ENCODE data around the gene FBXL2. TPM values are rescaled to one million over a fixed set of nuclear protein-coding genes. Genes with fewer than 3 reads are reported as not detected.

FBXL2 gene
- total RNA-seq, 1 donor from 2014 or later, result 0.07 TPM

DNA sequence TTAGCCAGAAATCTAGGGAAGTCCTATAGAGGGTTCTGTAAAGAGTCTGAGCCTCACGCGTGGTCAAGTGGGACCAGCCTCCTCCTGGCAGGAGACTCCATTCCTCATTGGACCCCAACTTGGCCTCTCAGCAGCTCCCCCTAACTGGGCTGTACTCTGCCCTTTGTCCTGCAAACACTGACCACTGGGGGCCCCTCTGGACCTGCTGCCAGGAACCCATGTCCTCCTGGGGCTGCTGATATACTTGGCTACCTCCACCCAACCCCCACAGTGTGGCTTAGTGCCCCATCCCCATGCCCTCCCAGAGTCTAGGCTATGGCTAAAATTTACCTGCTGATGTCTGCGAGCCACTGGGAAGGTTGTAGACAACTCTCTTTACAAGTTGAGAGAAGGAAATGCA, 100.2 kb downstream of the FBXL2 start:
- H3K36me3 Mint-ChIP-seq (ENCODE audit: low read depth), result no peaks in the 10 kb centered on the region
- no peak for DNase-seq (ENCODE audit: low spot score)
- H3K27ac Mint-ChIP-seq, result no peak overlapping the region
- no peaks in the 10 kb centered on the region for H3K27me3 Mint-ChIP-seq (ENCODE audit: low read depth)
- H3K9me3 Mint-ChIP-seq, result no peaks in the 10 kb centered on the region
- peaks cover 6% of the 10 kb centered on the region for H3K4me1 Mint-ChIP-seq (ENCODE audit: low read depth)
- intact Hi-C loops (cut with micrococcal nuclease), result no loop called here
- H3K4me3 Mint-ChIP-seq (ENCODE audit: low read depth), result no peak overlapping the region

DNA sequence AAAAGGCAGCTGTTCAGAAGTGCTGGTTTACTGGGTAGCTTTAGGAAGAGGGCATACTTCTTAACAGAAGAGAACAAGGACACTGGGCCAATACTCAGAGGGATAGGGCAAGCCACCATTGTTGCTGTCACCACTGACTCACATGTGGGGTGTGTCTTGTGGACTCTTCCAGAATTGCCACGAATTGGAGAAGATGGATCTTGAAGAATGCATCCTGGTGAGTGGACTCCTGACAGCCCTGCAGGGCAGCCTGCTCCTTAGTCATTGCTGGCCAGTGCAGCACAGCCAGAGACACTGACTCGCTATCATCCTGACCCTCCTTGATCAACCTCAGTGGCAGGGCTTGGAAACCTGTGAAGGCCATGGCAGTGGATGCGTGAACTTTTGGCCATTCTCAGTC, 100.7 kb downstream of the FBXL2 start:
- Mint-ChIP-seq H3K27me3 (ENCODE audit: low read depth) (no peaks in the 10 kb centered on the region), H3K27ac (no peak overlapping the region), H3K4me1 (ENCODE audit: low read depth) (peaks cover 2% of the 10 kb centered on the region), H3K36me3 (ENCODE audit: low read depth) (no peaks in the 10 kb centered on the region), H3K9me3 (no peaks in the 10 kb centered on the region), H3K4me3 (ENCODE audit: low read depth) (no peak overlapping the region)
- intact Hi-C loops (cut with micrococcal nuclease), result no loop called here
- DNase-seq (ENCODE audit: low spot score), result no peak

- Mint-ChIP-seq H3K4me1 (ENCODE audit: low read depth) (peaks cover 9% of the 10 kb centered on the region), H3K36me3 (ENCODE audit: low read depth) (peaks cover 8% of the 10 kb centered on the region), H3K27ac (no peak overlapping the region), H3K9me3 (no peaks in the 10 kb centered on the region), H3K27me3 (ENCODE audit: low read depth) (no peaks in the 10 kb centered on the region), H3K4me3 (ENCODE audit: low read depth) (no peak overlapping the region)
- intact Hi-C loops (cut with micrococcal nuclease), result no loop called here
- no peak for DNase-seq (ENCODE audit: low spot score)
These were observed 103.4 kb downstream of the FBXL2 start for GRCh38 chr3:33380653-33381052.

- H3K36me3 Mint-ChIP-seq (ENCODE audit: low read depth), result peaks cover 21% of the 10 kb centered on the region
- intact Hi-C loops (cut with micrococcal nuclease), result no loop called here
- H3K9me3 Mint-ChIP-seq, result no peaks in the 10 kb centered on the region
- no peaks in the 10 kb centered on the region for H3K27me3 Mint-ChIP-seq (ENCODE audit: low read depth)
- no peak overlapping the region for H3K27ac Mint-ChIP-seq
- DNase-seq (ENCODE audit: low spot score), result no peak
- H3K4me1 Mint-ChIP-seq (ENCODE audit: low read depth), result peaks cover 18% of the 10 kb centered on the region
- no peak overlapping the region for H3K4me3 Mint-ChIP-seq (ENCODE audit: low read depth)
These were observed 106.7 kb downstream of the FBXL2 start for GRCh38 chr3:33383951-33384350.

DNA sequence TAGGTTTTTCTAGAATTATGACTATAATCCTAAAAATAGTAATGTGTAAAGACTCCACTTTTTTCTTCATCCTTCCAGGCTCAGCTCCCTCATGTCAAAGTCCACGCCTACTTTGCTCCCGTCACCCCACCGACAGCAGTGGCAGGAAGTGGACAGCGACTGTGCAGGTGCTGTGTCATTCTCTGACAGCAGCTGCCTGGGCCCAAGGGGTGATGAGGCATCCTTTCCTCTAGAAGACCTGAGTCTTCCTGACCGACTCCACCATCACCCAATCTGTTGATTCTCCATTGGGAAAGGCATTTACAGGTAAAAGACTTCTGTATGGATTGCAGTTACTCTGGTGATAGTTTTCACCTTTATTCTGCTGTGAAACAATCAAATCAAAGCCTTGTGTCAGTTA, 108.2 kb downstream of the FBXL2 start:
- peak overlapping the region; percentile 38 for H3K27ac Mint-ChIP-seq
- H3K4me3 Mint-ChIP-seq (ENCODE audit: low read depth), result no peak overlapping the region
- H3K4me1 Mint-ChIP-seq (ENCODE audit: low read depth), result peaks cover 18% of the 10 kb centered on the region
- DNase-seq (ENCODE audit: low spot score), result peak; percentile 35
- H3K9me3 Mint-ChIP-seq, result no peaks in the 10 kb centered on the region
- intact Hi-C loops (cut with micrococcal nuclease), result no loop called here
- no peaks in the 10 kb centered on the region for H3K27me3 Mint-ChIP-seq (ENCODE audit: low read depth)
- H3K36me3 Mint-ChIP-seq (ENCODE audit: low read depth), result peaks cover 33% of the 10 kb centered on the region

GRCh38 chr3:33386631-33387030, 109.4 kb downstream of the FBXL2 start:
- H3K36me3 Mint-ChIP-seq (ENCODE audit: low read depth), result peaks cover 45% of the 10 kb centered on the region
- H3K27ac Mint-ChIP-seq, result peak overlapping the region; percentile 26
- no peaks in the 10 kb centered on the region for H3K27me3 Mint-ChIP-seq (ENCODE audit: low read depth)
- H3K4me1 Mint-ChIP-seq (ENCODE audit: low read depth), result peaks cover 23% of the 10 kb centered on the region
- intact Hi-C loops (cut with micrococcal nuclease), result no loop called here
- no peak overlapping the region for H3K4me3 Mint-ChIP-seq (ENCODE audit: low read depth)
- H3K9me3 Mint-ChIP-seq, result no peaks in the 10 kb centered on the region
- DNase-seq (ENCODE audit: low spot score), result no peak

DNA sequence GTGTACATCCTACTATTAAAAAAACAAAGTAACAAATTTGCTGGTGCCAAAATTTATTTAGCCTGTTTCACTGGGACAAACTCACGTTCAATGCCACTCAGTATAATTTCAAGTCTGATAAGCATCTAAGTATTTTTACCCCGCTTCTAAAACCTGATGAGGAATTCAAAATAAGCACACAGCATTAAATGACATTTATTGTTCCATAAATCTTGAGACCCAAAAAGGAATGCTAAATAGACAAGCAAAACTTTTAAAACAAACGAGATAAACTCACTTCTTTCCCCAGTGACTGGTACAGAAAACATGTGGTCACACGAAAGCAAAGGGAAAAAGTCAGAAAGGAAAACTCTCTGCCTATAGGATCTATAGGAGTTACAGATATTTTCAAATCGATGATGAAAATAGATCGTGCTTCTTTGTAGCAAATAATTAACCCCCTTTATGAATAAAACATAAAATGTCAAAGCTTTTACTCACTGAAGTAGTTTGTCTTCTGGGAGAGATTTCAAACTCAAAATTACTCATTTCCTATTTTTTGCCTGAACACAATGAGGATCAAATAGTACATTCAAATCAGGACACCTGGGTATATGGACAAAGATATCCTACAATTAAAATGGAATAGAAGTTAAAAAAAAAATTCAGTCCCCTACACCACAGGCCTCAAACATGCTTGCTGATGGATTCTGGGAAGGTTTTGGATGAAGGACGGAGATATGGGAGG, 111.3 kb downstream of the FBXL2 start:
- H3K27me3 Mint-ChIP-seq (ENCODE audit: low read depth), result no peaks in the 10 kb centered on the region
- intact Hi-C loops (cut with micrococcal nuclease), result no loop called here
- H3K36me3 Mint-ChIP-seq (ENCODE audit: low read depth), result peaks cover 62% of the 10 kb centered on the region
- DNase-seq (ENCODE audit: low spot score), result no peak
- H3K9me3 Mint-ChIP-seq, result no peaks in the 10 kb centered on the region
- peaks cover 28% of the 10 kb centered on the region for H3K4me1 Mint-ChIP-seq (ENCODE audit: low read depth)
- peak overlapping the region; percentile 51 for H3K27ac Mint-ChIP-seq
- H3K4me3 Mint-ChIP-seq (ENCODE audit: low read depth), result no peak overlapping the region

- DNase-seq (ENCODE audit: low spot score), result no peak
- Mint-ChIP-seq H3K27me3 (ENCODE audit: low read depth) (no peaks in the 10 kb centered on the region), H3K36me3 (ENCODE audit: low read depth) (peaks cover 64% of the 10 kb centered on the region), H3K9me3 (no peaks in the 10 kb centered on the region), H3K27ac (no peak overlapping the region), H3K4me1 (ENCODE audit: low read depth) (peaks cover 27% of the 10 kb centered on the region), H3K4me3 (ENCODE audit: low read depth) (no peak overlapping the region)
- intact Hi-C loops (cut with micrococcal nuclease), result loop anchor here (5.0 kb wide), 1 partner anchor 52 kb away; the partner anchor contains the start of gene UBP1
These were observed 112.7 kb downstream of the FBXL2 start for GRCh38 chr3:33389908-33390307.

DNA sequence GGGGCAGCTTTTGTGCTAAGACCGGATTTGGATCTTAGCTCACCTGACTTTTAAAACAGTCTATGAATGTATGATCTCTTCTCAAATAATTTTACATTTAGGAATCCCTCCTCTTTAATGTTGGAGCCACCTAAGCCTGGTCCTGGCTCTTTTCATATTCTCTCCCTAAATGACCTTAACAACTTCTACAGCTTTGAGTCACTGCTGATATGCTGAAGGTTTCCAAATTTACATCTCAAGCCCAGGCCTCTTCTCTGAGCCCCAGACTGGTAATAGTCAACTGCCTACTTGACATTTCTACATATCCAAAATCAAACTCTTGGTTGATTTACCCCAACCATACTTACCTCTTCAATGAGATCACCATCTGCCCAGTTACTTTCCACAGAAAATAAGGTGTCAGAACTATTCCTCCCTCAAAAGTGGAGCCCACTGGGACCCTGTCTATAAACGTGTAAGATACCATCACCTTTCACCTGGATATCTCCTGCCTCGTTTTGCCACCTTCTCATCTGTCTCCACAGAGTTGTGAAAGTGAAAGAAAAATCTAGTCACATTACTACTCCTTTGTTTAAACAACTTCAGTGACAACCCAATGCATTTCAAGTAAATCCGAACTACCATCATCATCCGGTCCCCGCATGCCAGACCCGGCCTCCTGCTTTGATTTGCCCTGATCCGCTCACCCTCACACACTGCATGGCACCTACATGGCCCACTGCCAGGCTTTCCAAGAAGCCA, 114.2 kb downstream of the FBXL2 start:
- no peaks in the 10 kb centered on the region for H3K9me3 Mint-ChIP-seq
- no peak for DNase-seq (ENCODE audit: low spot score)
- H3K27me3 Mint-ChIP-seq (ENCODE audit: low read depth), result no peaks in the 10 kb centered on the region
- H3K36me3 Mint-ChIP-seq (ENCODE audit: low read depth), result peaks cover 68% of the 10 kb centered on the region
- H3K4me3 Mint-ChIP-seq (ENCODE audit: low read depth), result no peak overlapping the region
- H3K4me1 Mint-ChIP-seq (ENCODE audit: low read depth), result peaks cover 14% of the 10 kb centered on the region
- peak overlapping the region; percentile 56 for H3K27ac Mint-ChIP-seq
- intact Hi-C loops (cut with micrococcal nuclease), result loop anchor here (5.0 kb wide), 1 partner anchor 51 kb away; the partner anchor contains the start of gene UBP1

DNA sequence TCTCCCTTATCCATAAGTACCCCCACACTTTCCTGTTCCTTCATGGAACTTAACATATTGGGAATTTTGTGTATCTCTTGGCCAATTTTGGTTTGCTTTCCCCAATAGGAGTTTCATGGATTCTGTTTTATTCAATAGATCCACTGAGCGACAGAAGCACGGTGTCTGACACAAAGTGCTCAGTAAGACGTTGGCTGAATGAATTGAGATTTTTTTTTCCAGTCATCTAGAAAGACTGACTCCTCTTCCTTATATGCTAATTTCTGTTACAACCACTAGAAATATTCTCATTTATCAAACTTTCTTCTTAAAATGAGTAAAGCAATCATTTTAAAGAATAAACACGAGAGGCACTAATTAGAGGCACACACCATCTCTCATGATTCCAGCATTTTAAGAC, 114.9 kb downstream of the FBXL2 start:
- Mint-ChIP-seq H3K9me3 (no peaks in the 10 kb centered on the region), H3K27ac (peak overlapping the region; percentile 62), H3K4me1 (ENCODE audit: low read depth) (peaks cover 14% of the 10 kb centered on the region), H3K36me3 (ENCODE audit: low read depth) (peaks cover 68% of the 10 kb centered on the region), H3K27me3 (ENCODE audit: low read depth) (no peaks in the 10 kb centered on the region), H3K4me3 (ENCODE audit: low read depth) (no peak overlapping the region)
- intact Hi-C loops (cut with micrococcal nuclease), result loop anchor here (5.0 kb wide), 1 partner anchor 50 kb away; the partner anchor contains the start of gene UBP1
- no peak for DNase-seq (ENCODE audit: low spot score)

DNA sequence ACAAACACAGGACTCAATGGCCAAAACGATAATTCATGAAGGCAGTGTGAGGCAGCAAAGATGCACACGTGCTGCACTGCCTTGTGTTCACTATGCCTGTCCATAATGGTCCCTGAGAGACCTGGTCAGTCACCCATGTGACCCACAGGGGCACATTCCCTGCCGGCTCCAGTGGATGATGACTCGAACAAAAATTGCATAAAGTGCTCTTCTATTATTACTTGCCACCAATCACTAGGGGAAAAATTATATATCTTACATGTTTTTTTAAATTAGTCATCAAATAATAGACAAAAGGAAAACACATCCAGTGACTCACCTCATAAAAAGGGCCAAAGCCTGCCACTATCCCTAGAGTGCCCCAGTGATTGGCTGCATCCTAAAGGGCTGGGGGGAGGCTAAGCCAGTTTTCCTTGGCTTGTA, 115.5 kb downstream of the FBXL2 start:
- intact Hi-C loops (cut with micrococcal nuclease), result loop anchor here (5.0 kb wide), 1 partner anchor 50 kb away; the partner anchor contains the start of gene UBP1
- H3K36me3 Mint-ChIP-seq (ENCODE audit: low read depth), result peaks cover 74% of the 10 kb centered on the region
- no peaks in the 10 kb centered on the region for H3K27me3 Mint-ChIP-seq (ENCODE audit: low read depth)
- H3K4me1 Mint-ChIP-seq (ENCODE audit: low read depth), result peaks cover 14% of the 10 kb centered on the region
- DNase-seq (ENCODE audit: low spot score), result no peak
- no peak overlapping the region for H3K4me3 Mint-ChIP-seq (ENCODE audit: low read depth)
- H3K9me3 Mint-ChIP-seq, result no peaks in the 10 kb centered on the region
- H3K27ac Mint-ChIP-seq, result no peak overlapping the region

GRCh38 chr3:33394403-33395054, 117.3 kb downstream of the FBXL2 start:
- H3K27ac Mint-ChIP-seq, result no peak overlapping the region
- intact Hi-C loops (cut with micrococcal nuclease), result loop anchor here (5.0 kb wide), 1 partner anchor 48 kb away; the partner anchor contains the start of gene UBP1
- H3K4me3 Mint-ChIP-seq (ENCODE audit: low read depth), result no peak overlapping the region
- no peaks in the 10 kb centered on the region for H3K9me3 Mint-ChIP-seq
- peaks cover 11% of the 10 kb centered on the region for H3K4me1 Mint-ChIP-seq (ENCODE audit: low read depth)
- DNase-seq (ENCODE audit: low spot score), result no peak
- H3K36me3 Mint-ChIP-seq (ENCODE audit: low read depth), result peaks cover 83% of the 10 kb centered on the region
- H3K27me3 Mint-ChIP-seq (ENCODE audit: low read depth), result no peaks in the 10 kb centered on the region
